ENCODE measurements around the gene FAIM2.

DNA sequence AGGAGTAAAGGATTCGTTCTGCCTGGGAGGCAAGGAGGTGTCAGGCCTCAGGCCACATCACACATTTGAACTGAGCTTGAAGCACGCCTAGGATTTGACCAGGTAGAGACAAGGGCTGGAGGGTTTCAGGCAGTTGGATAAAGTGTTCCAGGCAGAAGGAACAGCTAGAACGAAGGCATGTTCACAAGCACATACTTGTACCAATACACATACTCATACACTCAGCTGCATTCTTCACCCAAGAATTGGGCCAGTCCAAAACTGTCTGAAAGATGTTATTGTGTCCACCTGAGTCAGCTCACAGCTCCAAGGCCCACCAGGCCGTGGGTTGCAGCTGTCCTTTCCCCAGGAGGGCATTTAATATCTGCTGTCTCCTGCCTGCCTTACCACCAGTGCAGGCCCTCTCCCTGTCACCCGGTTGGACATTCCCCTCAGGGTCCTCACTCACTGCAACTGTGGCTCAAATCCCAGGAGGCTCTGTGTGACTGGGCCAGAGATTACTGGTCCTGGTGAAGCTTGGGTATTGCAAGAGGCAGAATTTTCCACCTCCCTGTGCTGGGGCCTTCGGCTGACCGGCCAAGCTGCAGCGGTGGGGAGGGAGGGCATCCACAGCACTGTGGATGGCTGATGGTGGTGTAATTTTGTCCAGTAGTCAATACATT is 34.1 kb upstream of the FAIM2 start:
- TF ChIP-seq, protein P1, sequence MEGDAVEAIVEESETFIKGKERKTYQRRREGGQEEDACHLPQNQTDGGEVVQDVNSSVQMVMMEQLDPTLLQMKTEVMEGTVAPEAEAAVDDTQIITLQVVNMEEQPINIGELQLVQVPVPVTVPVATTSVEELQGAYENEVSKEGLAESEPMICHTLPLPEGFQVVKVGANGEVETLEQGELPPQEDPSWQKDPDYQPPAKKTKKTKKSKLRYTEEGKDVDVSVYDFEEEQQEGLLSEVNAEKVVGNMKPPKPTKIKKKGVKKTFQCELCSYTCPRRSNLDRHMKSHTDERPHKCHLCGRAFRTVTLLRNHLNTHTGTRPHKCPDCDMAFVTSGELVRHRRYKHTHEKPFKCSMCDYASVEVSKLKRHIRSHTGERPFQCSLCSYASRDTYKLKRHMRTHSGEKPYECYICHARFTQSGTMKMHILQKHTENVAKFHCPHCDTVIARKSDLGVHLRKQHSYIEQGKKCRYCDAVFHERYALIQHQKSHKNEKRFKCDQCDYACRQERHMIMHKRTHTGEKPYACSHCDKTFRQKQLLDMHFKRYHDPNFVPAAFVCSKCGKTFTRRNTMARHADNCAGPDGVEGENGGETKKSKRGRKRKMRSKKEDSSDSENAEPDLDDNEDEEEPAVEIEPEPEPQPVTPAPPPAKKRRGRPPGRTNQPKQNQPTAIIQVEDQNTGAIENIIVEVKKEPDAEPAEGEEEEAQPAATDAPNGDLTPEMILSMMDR (IDR thresholded peaks at IDR 0.05), result no peak
- TF ChIP-seq POLR2AphosphoS5 (IDR thresholded peaks at IDR 0.05) (no peak), POLR2A (IDR thresholded peaks at IDR 0.05; ENCODE audit: low read depth) (no peak), EP300 (IDR thresholded peaks at IDR 0.05) (no peak)

Measured in esophagus muscularis mucosa (tissue), 4 donors.